ENCODE measurements around the gene PACSIN3. TPM values are rescaled to one million over a fixed set of nuclear protein-coding genes. Genes with fewer than 3 reads are reported as not detected.
"Not testable (repeated sequence)": the region's sequence is repeated elsewhere in the genome, so short reads cannot be mapped to it uniquely, and the experiment has no call there.

PACSIN3 gene
- total RNA-seq, 4 donors from 2014 or later: 4.3 to 9.1 (median 7.5) TPM

DNA sequence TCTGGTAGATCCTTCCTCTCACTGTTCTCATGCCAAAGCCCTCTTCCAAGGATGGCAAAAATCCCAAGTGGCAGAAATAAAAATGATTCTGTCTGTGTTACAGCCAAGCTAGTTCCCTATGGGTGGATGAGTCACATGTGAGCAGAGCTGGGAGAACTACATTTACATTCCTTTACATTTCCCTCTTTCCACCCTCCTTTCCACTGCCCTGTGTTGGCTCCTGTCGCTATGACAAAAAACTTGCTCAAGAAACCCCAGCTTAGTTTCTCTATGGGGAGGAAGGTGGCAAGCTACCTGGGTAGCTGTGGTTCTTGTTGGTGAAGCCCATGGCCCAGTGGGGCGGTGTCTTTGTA is 18.4 kb upstream of the PACSIN3 start:
- TF ChIP-seq POLR2A (IDR thresholded peaks at IDR 0.05): no peak
- no peak for DNase-seq
- H3K4me1 ChIP-seq: no peaks in the 10 kb centered on the region
- H3K9me3 ChIP-seq: no peaks in the 10 kb centered on the region
- no peaks in the 10 kb centered on the region for H3K36me3 ChIP-seq
- H3K27ac ChIP-seq: no peak overlapping the region
- no peak overlapping the region for H3K4me3 ChIP-seq
- no peaks in the 10 kb centered on the region for H3K27me3 ChIP-seq

DNA sequence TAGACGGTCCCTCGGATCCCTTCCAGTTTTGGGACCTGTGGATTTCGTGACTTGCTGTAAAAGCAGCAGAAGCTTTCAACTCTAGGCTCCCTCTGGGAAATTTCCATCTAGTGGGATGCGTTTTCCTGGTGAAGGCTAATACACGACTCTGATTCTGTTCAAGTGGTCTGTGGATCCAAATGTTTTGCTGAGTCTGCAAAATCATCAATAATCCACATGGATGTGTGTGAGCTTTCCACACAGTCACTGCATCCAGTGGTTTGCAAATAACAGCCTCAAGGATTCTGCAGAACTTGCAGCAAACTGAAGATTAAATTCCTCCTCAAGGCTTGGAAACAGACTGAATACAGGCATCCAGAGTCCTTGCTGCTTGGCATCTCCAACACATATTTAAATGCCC is 16.3 kb upstream of the PACSIN3 start:
- Histone ChIP-seq H3K9me3 (no peaks in the 10 kb centered on the region), H3K27ac (no peak overlapping the region), H3K4me3 (no peak overlapping the region), H3K4me1 (no peaks in the 10 kb centered on the region), H3K36me3 (no peaks in the 10 kb centered on the region), H3K27me3 (no peaks in the 10 kb centered on the region)
- no peak for DNase-seq
- no peak for TF ChIP-seq POLR2A (IDR thresholded peaks at IDR 0.05)
- TF ChIP-seq CTCF (IDR thresholded peaks at IDR 0.05): no peak

DNA sequence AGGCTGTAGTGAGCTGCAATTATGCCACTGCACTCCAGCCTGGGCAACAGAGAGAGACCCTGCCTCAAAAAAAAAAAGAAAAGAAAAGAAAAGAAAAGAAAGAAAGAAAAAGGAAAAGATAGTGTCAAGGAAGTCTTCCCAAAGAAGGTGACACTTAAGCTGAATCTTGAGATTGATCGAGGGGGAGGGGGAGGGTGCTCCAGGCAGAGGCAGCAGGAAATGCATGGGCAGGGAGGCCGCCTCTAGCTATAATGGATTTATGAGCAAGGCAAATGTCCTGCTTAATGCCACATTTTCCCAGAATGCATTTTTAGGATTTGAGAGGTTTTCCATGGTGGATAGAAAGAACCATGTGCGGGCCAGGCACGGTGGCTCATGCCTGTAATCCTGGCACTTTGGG is 14.8 kb upstream of the PACSIN3 start:
- H3K4me3 ChIP-seq: no peak overlapping the region
- no peak overlapping the region for H3K27ac ChIP-seq
- no peaks in the 10 kb centered on the region for H3K9me3 ChIP-seq
- no peak for DNase-seq
- no peaks in the 10 kb centered on the region for H3K27me3 ChIP-seq
- TF ChIP-seq POLR2A (IDR thresholded peaks at IDR 0.05): no peak
- TF ChIP-seq CTCF (IDR thresholded peaks at IDR 0.05): no peak
- H3K36me3 ChIP-seq: no peaks in the 10 kb centered on the region
- H3K4me1 ChIP-seq: no peaks in the 10 kb centered on the region

DNA sequence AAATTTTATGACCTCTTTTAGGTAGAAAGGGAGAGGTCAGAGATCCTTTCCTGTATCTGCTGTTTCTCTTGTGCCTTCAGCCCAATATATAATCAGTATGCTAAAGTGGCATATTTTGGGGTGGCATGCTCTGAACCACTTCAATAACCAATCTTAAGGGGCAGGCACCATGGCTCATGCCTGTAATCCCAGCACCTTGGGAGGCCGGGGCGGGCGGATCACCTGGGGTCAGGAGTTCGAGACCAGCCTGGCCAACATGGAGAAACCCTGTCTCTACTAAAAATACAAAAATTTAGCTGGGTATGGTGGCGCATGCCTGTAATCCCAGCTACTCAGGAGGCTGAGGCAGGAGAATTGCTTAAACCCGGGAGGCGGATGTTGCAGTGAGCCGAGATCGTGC is 11.9 kb upstream of the PACSIN3 start:
- not testable (repeated sequence) for H3K9me3 ChIP-seq, H3K36me3 ChIP-seq, DNase-seq, H3K27me3 ChIP-seq, H3K27ac ChIP-seq, H3K4me3 ChIP-seq, H3K4me1 ChIP-seq

GRCh38 chr11:47192111-47192510 is 5.9 kb upstream of the PACSIN3 start:
- H3K4me3 ChIP-seq: no peak overlapping the region
- H3K27me3 ChIP-seq: no peaks in the 10 kb centered on the region
- TF ChIP-seq CTCF (IDR thresholded peaks at IDR 0.05) (no peak), POLR2A (IDR thresholded peaks at IDR 0.05) (no peak)
- H3K27ac ChIP-seq: no peak overlapping the region
- peaks cover 0 to 22% (median 5%) of the 10 kb centered on the region in 4 donors for H3K4me1 ChIP-seq
- no peaks in the 10 kb centered on the region for H3K36me3 ChIP-seq
- H3K9me3 ChIP-seq: no peaks in the 10 kb centered on the region
- no peak for DNase-seq

DNA sequence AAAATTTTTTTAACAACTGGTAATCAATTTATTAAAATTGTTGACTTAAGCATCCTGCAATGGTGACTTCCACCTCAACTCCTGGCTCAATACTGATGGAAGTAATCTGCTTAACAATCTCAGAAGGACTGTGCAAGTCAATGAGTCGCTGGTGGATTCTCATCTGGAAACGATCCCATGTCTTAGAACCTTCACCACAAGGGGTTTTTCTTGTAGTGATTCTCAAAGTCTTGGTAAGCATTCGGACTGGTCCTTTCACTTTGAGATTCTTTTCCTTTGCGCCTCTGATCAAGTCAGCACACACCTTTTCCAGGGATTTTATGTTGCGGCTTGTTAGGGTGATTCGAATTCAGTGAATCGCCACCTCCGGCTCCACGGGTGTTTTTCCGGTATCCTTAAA is 4.9 kb upstream of the PACSIN3 start:
- H3K9me3 ChIP-seq, H3K27ac ChIP-seq, H3K36me3 ChIP-seq, DNase-seq, H3K27me3 ChIP-seq, H3K4me3 ChIP-seq: not testable (repeated sequence)
- H3K4me1 ChIP-seq: peaks cover 4 to 30% (median 7%) of the 10 kb centered on the region in 4 donors

DNA sequence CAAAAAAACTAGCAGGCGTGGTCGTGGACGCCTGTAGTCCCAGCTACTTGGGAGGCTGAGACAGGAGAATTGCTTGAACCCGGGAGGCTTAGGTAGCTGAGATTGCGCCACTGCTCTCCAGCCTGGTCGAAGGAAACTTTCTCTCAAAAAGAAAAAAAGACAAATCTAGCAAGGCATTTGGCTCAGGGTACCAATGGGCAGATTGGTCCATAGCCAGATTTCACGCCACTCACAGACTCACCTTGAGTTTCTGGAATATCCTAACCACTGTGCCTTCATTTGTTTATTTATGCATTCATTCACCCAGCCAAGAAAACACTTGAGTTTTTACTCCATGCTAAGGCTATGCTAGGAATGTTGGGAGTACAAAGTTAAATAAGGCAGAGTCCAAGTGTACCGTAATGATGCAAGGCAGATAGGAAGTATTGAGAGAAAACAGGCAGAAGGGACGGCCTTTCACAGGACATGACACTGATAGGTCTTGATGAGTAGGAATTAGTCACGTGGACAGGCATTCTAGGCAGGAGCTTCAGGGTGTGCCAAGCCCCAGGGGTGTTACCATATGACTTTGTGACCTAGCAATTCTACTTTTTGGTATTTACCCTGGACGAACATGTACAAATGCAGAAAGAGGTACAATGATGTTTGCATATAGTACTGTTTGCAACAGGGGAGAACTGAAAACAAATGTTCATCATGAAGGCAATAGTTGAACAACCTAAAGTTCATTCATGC is 3.0 kb upstream of the PACSIN3 start:
- TF ChIP-seq POLR2A (IDR thresholded peaks at IDR 0.05): no peak
- no peak for TF ChIP-seq CTCF (IDR thresholded peaks at IDR 0.05)
- H3K27ac ChIP-seq: peak overlapping the region in 2 of 4 donors; percentile 72 to 89
- H3K27me3 ChIP-seq: peaks cover 0 to 6% of the 10 kb centered on the region in 2 donors
- peaks cover 6 to 47% (median 13%) of the 10 kb centered on the region in 4 donors for H3K4me1 ChIP-seq
- no peaks in the 10 kb centered on the region for H3K9me3 ChIP-seq
- peak in 1 of 3 donors; percentile 66 for DNase-seq
- H3K4me3 ChIP-seq: no peak overlapping the region
- no peaks in the 10 kb centered on the region for H3K36me3 ChIP-seq
